GM12878 (cell line): Measurements from ENCODE around the gene LGI1. TPM values are rescaled to one million over a fixed set of nuclear protein-coding genes. Genes with fewer than 3 reads are reported as not detected.

Experiments used
- ATAC-seq: fragments of 200-7000 bp; cut with Tn5 transposase; 3 replicates; pipeline ENCODE4 v1.9.1; 2020; ENCODE audit warnings: mild to moderate bottlenecking, moderate library complexity
- Bru-seq: library from RNA; stranded (reverse); fragments of 400-500 nt; gene quantifications from one replicate; lab custom pipeline; 2021; lab: Mats Ljungman, UMichigan
- BruChase-seq, 2 experiments: library from RNA; stranded (reverse); fragments of 400-500 nt; gene quantifications; one replicate each; lab custom pipeline; 2021; lab: Mats Ljungman, UMichigan
- BruUV-seq: library from RNA; stranded (reverse); fragments of 400-500 nt; replicated peaks from 2 replicates; lab custom pipeline; 2021; lab: Mats Ljungman, UMichigan
- CTCF ChIA-PET: fragments of 300-600 bp; sonication (Branson Sonifier 250); formaldehyde crosslinking; extraction: SDS; loops from one replicate; lab custom pipeline; 2021; ENCODE audit warnings: inconsistent platforms; lab: Yijun Ruan, JAX
- POLR2A ChIA-PET: fragments of 350-600 bp; formaldehyde crosslinking; extraction: SDS; loops from one replicate; lab custom pipeline; 2021; ENCODE audit warnings: inconsistent platforms; lab: Charles Lee
- RAD21 ChIA-PET: fragments of 300-600 bp; sonication (Branson Sonifier 250); formaldehyde crosslinking; loops from one replicate; lab custom pipeline; 2023; ENCODE audit warnings: antibody characterized with exemption; ENCODE audit not compliant: unreplicated experiment; lab: Charles Lee
- SMC1A ChIA-PET: fragments of 300-600 bp; sonication (Branson Sonifier 250); formaldehyde crosslinking; loops from one replicate; lab custom pipeline; 2023; ENCODE audit not compliant: unreplicated experiment, uncharacterized antibody; lab: Charles Lee
- DNase-seq: peaks from one replicate; pipeline ENCODE4 v3.0.0-alpha.2; 2011; ENCODE audit warnings: low read depth, low spot score
- FAIRE-seq: peaks from 3 replicates; lab custom pipeline; 2011; peaks lifted over from hg19 to GRCh38; lab: Jason Lieb, UNC
- H2AFZ ChIP-seq: 2 replicates; pipeline ENCODE4 v1.6.0; 2011; ENCODE audit warnings: low read depth, low read length, control low read depth; ENCODE audit not compliant: control insufficient read depth
- H3K27ac ChIP-seq: 2 replicates; pipeline ENCODE4 v1.5.1; 2011; ENCODE audit warnings: control low read depth; ENCODE audit not compliant: control insufficient read depth, insufficient read depth
- H3K27me3 ChIP-seq, 2 experiments: replicated peaks in 1 of 2; 2 replicates each; pipeline versions ENCODE4 v1.6.0 to v1.6.1; 2011; ENCODE audit warnings: low read length in 1 of 2; ENCODE audit not compliant: control insufficient read depth in 2 of 2, insufficient read depth in 2 of 2
- H3K36me3 ChIP-seq, 2 experiments: 2 replicates each; pipeline ENCODE4 v1.5.1; 2011; ENCODE audit warnings: low read length in 1 of 2; ENCODE audit not compliant: control insufficient read depth in 2 of 2, insufficient read depth in 2 of 2
- H3K4me1 ChIP-seq: 2 replicates; pipeline ENCODE4 v1.6.1; 2011; ENCODE audit warnings: mild to moderate bottlenecking, low read length, moderate library complexity, mixed read lengths; ENCODE audit not compliant: control insufficient read depth, insufficient read depth
- H3K4me2 ChIP-seq: 2 replicates; pipeline ENCODE4 v1.6.0; 2011; ENCODE audit warnings: control low read depth; ENCODE audit not compliant: control insufficient read depth, insufficient read depth
- H3K4me3 ChIP-seq: fragments of 200-600 bp; sonication (generic); 2 replicates; pipeline ENCODE4 v1.5.1; 2016
- H3K79me2 ChIP-seq: 2 replicates; pipeline ENCODE4 v1.6.0; 2011; ENCODE audit warnings: low read length; ENCODE audit not compliant: control insufficient read depth, insufficient read depth
- H3K9ac ChIP-seq: 2 replicates; pipeline ENCODE4 v1.8.0; 2011; ENCODE audit warnings: low read length, control low read depth, mixed read lengths; ENCODE audit not compliant: control insufficient read depth, insufficient read depth
- H3K9me3 ChIP-seq: replicated peaks from 3 replicates; pipeline ENCODE4 v1.5.1; 2011; ENCODE audit warnings: mild to moderate bottlenecking, low read length; ENCODE audit not compliant: control insufficient read depth, insufficient read depth
- H4K20me1 ChIP-seq: 2 replicates; pipeline ENCODE4 v1.6.0; 2011; ENCODE audit not compliant: control insufficient read depth, insufficient read depth
- CBX5 ChIP-seq: sonication (generic); IDR thresholded peaks from 2 replicates; pipeline ENCODE4 v1.6.1; 2016; ENCODE audit warnings: low read depth, moderate library complexity, mild to moderate bottlenecking, inconsistent platforms
- FOS ChIP-seq: IDR thresholded peaks from 3 replicates; pipeline ENCODE4 v1.6.1; 2011; ENCODE audit warnings: borderline replicate concordance; ENCODE audit not compliant: insufficient read length; ENCODE audit errors: extremely low read depth
- GATAD2B ChIP-seq: fragments of 450-650 bp; conservative IDR thresholded peaks from 2 replicates; pipeline ENCODE4 v1.6.1; 2017; ENCODE audit warnings: low read depth, mild to moderate bottlenecking, moderate library complexity
- HCFC1 ChIP-seq: fragments of 150-350 bp; IDR thresholded peaks from 2 replicates; pipeline ENCODE4 v1.6.1; 2014; ENCODE audit warnings: low read length
- NFIC ChIP-seq: IDR thresholded peaks from 2 replicates; pipeline ENCODE4 v1.6.1; 2012; ENCODE audit warnings: low read depth, mild to moderate bottlenecking, inconsistent platforms, low read length, moderate library complexity
- POLR2AphosphoS5 ChIP-seq: IDR thresholded peaks from 2 replicates; pipeline ENCODE4 v1.6.1; 2011; ENCODE audit warnings: mild to moderate bottlenecking, low read length, inconsistent platforms
- POU2F2 ChIP-seq: IDR thresholded peaks from 3 replicates; pipeline ENCODE4 v1.6.1; 2011; ENCODE audit warnings: low read depth, mild to moderate bottlenecking, low read length, borderline replicate concordance
- USF2 ChIP-seq: IDR thresholded peaks from 2 replicates; pipeline ENCODE4 v1.6.1; 2011; ENCODE audit warnings: low read depth, low read length, improper control_type of control experiment, borderline replicate concordance
- whole genome bisulfite sequencing: methylation state at CpG from one replicate; pipeline ENCODE4 v1.1.6; 2016; ENCODE audit warnings: low lambda C conversion rate; ENCODE audit not compliant: insufficient replicate concordance, insufficient coverage; ENCODE audit errors: missing lambda C conversion rate; 5-methylcytosine and 5-hydroxymethylcytosine counted together
- in situ Hi-C: fragments of 300-500 bp; cut with MboI; formaldehyde crosslinking; loops from 9 replicates; pipeline ENCODE4 v1.14.3; 2018; ENCODE audit warnings: mixed read lengths
- intact Hi-C: fragments of 100-400 bp; cut with micrococcal nuclease; formaldehyde crosslinking; loops from one replicate; pipeline ENCODE4 v1.14.2; 2022; ENCODE audit not compliant: unreplicated experiment
- long read RNA-seq, 2 experiments: library from polyadenylated mRNA; unstranded; transcript quantifications; one replicate each; pipeline ENCODE4 v2.0.0, GENCODE V29; 2019 to 2020
- polyA minus RNA-seq, 3 experiments: library from RNA; depleted of rRNA, polyadenylated mRNA; stranded (reverse); fragments of >200 nt; gene quantifications; 2 replicates each; pipeline ENCODE4 v1.2.3, GENCODE V29; 2011
- polyA plus RNA-seq, 11 experiments: library from polyadenylated mRNA; depleted of rRNA in 4 of 11; unstranded in 6 of 11; stranded (reverse) in 5 of 11; fragments of >200 nt; fragmentation: Nextera tagmentation in 4 of 11; fragmentation: Illumina TruSeq in 1 of 11; extraction: Ambion mirVana in 4 of 11; extraction: Trizol in 1 of 11; gene quantifications; 1 replicate in 1 of 11; 2 replicates in 10 of 11; pipeline versions ENCODE4 v1.2.1 to v1.2.3, GENCODE V29; 2011 to 2016; ENCODE audit warnings: inconsistent platforms in 2 of 11, missing spikeins in 2 of 11, low read depth in 1 of 11
- total RNA-seq, 4 experiments: library from RNA; depleted of rRNA in 3 of 4; stranded (reverse); fragments of >200 nt in 3 of 4; fragmentation: Illumina TruSeq in 1 of 4; extraction: Trizol in 1 of 4; gene quantifications; 2 replicates each; pipeline versions ENCODE4 v1.2.1 to v1.2.3, GENCODE V29; 2013 to 2021

The LGI1 gene
- total RNA-seq (2013; cell fraction: nucleolus; rRNA removed) = not detected in 2 replicates
- total RNA-seq (2014; rRNA removed) = not detected in 2 replicates
- not detected in 2 replicates for total RNA-seq (2014; rRNA removed; fragmentation: Illumina TruSeq; extraction: Trizol)
- not detected in 2 replicates for total RNA-seq (2021)
- not detected for polyA plus RNA-seq (2011; ENCODE audit: low read depth)
- polyA plus RNA-seq (2011; rRNA removed) = 0.04 TPM in 1 of 2 replicates, not detected in the other
- 0.16 TPM in 1 of 2 replicates, not detected in the other for polyA plus RNA-seq (2011; cell fraction: cytosol; rRNA removed)
- polyA plus RNA-seq (2011; cell fraction: nucleus; rRNA removed) = not detected in 2 replicates
- 0.06 TPM in 1 of 2 replicates, not detected in the other for polyA plus RNA-seq (2012)
- not detected in 2 replicates for polyA plus RNA-seq (2014; fragmentation: Illumina TruSeq; extraction: Trizol)
- polyA plus RNA-seq (2014; fragmentation: Nextera tagmentation; extraction: Ambion mirVana) = not detected
- not detected in 2 replicates for polyA plus RNA-seq (2014; rRNA removed)
- not detected for polyA plus RNA-seq (2016; fragmentation: Nextera tagmentation; extraction: Ambion mirVana)
- not detected in 2 replicates for polyA minus RNA-seq (2011; rRNA and poly(A)+ RNA removed)
- polyA minus RNA-seq (2011; cell fraction: cytosol; rRNA and poly(A)+ RNA removed) = not detected in 2 replicates
- not detected in 2 replicates for polyA minus RNA-seq (2011; cell fraction: nucleus; rRNA and poly(A)+ RNA removed)
- percentile 2 among the genes with signal in this experiment for Bru-seq, nascent RNA
- percentile 3 among the genes with signal in this experiment for BruChase-seq, experiment 1, labeled RNA remaining after a 6-hour chase
- not detected for BruChase-seq, experiment 2, labeled RNA remaining after a 2-hour chase
- long read RNA-seq, experiment 1 = 0 reads
- long read RNA-seq, experiment 2, partial matches to known transcripts = 0 of 1 reads
- long read RNA-seq, experiment 2, other reads (novel, unspliced or antisense) = 1 of 1 reads

GRCh38 chr10:93757801-93758507 is at the start of gene LGI1:
Gene LGI1, plus strand, starts transcription at chr10:93757936. Its CDS starts 209 bp downstream, at chr10:93758145.
- H3K4me2 ChIP-seq = no peak within 1 kb of the TSS
- no peak within 1 kb of the TSS for H3K27ac ChIP-seq
- SMC1A ChIA-PET = interaction anchor here (0.7 to 1.5 kb wide), 2 partner anchors 55 to 56 kb away, joined by 3 to 7 read pairs; partner anchors contain the start of gene FRA10AC1
- RAD21 ChIA-PET = no interaction called here
- H3K79me2 ChIP-seq = no peaks in the 10 kb centered on the region
- FAIRE-seq (no peak), DNase-seq (no peak), ATAC-seq (no peak)
- in situ Hi-C loops (no loop called here), intact Hi-C loops (loop anchor here (5.0 kb wide), 1 partner anchor 56 kb away; the partner anchor contains the start of gene FRA10AC1)
- CTCF ChIA-PET = interaction anchor here (1.4 to 1.5 kb wide), 2 partner anchors 9 to 26 kb away, joined by 3 read pairs; no protein-coding TSS in a partner anchor
- no TSS peak for BruUV-seq
- TF ChIP-seq CBX5 (no peak), FOS (no peak), POU2F2 (no peak), NFIC (no peak), GATAD2B (no peak), HCFC1 (no peak), USF2 (no peak), POLR2AphosphoS5 (no peak)
- no peaks in the 10 kb centered on the region for H4K20me1 ChIP-seq
- H3K27me3 ChIP-seq = peaks cover 0 to 8% of the 10 kb centered on the region in 2 experiments; a peak in 2 of 4 replicates
- 23% methylated on average over 16 of the region's 16 CpGs for WGBS
- H3K9me3 ChIP-seq = no peaks in the 10 kb centered on the region; the same call in 2 of the 3 replicates
- POLR2A ChIA-PET = interaction anchor here (0.6 kb wide), 1 partner anchor 165 kb away, joined by 3 read pairs; no protein-coding TSS in a partner anchor
- no peak within 1 kb of the TSS for H2AFZ ChIP-seq
- no peaks in the 10 kb centered on the region for H3K4me1 ChIP-seq
- no peak within 1 kb of the TSS for H3K4me3 ChIP-seq
- H3K9ac ChIP-seq = no peak within 1 kb of the TSS
- no peaks in the 10 kb centered on the region for H3K36me3 ChIP-seq
